AG09309 (cell line): ENCODE measurements around the gene AMER1.

Experiments
- DNase-seq: peaks from one replicate; pipeline ENCODE4 v3.0.0-alpha.2; 2010; ENCODE audit warnings: low read depth
- H3K4me3 ChIP-seq: 2 replicates; pipeline ENCODE4 v1.5.1; 2011; ENCODE audit warnings: mild to moderate bottlenecking, low read depth, low read length, moderate library complexity; ENCODE audit not compliant: control insufficient read depth
- CTCF ChIP-seq: IDR thresholded peaks from 2 replicates; pipeline ENCODE4 v1.5.1; 2011; ENCODE audit warnings: mild to moderate bottlenecking, low read depth, low read length, inconsistent platforms; ENCODE audit not compliant: insufficient read depth, control insufficient read depth; ENCODE audit errors: missing control alignments

AMER1 gene

DNA sequence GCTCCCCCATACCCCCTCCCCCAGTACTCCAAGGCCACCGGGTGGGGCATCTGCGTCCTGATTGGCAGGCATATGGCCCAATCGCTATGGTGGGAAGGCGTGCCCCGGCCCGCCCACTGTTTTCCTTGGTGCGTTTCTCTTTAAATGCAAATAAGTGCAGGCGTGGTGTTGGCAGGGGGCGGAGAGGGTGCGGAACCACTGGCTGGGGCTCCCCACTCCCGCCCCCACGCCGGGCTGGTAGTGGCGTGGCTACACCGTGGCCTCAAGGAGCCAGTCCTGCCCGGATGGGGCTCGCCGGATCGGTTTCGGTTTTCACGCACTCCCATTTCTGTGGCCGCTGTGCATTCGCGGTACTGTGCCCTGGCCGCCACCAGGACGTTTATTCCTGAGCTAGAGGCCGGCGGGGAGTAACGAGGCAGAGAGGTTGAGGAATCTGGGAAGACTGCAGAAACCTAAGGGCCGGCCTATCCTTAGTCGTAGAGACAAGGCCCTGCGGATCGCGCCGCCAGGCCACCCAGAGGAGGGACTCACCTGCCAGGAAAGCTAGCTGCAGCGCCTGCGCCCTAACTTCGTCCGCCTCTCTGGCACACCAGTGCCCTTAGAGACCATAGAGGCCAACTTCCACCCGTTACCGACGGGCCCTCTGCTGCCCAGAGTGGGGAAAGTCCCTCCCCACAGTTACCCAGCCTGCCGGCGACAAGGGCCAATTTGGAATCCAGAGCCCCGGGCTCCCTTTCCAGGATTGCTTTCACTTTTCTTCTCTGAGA, 410 bp upstream of the AMER1 start:
- TF ChIP-seq CTCF = peak; percentile 12
- peak; percentile 73 for DNase-seq
- H3K4me3 ChIP-seq = peak overlapping the region; percentile 64

GRCh38 chrX:64204701-64205440, 637 bp downstream of the AMER1 start:
- TF ChIP-seq CTCF = no peak
- peak overlapping the region; percentile 64 for H3K4me3 ChIP-seq
- no peak for DNase-seq

GRCh38 chrX:64204252-64204651, 1.3 kb downstream of the AMER1 start:
- peak overlapping the region; percentile 64 for H3K4me3 ChIP-seq
- TF ChIP-seq CTCF = no peak
- no peak for DNase-seq

GRCh38 chrX:64202808-64203325, 2.6 kb downstream of the AMER1 start:
- no peak for DNase-seq
- no peak for TF ChIP-seq CTCF
- no peak overlapping the region for H3K4me3 ChIP-seq

DNA sequence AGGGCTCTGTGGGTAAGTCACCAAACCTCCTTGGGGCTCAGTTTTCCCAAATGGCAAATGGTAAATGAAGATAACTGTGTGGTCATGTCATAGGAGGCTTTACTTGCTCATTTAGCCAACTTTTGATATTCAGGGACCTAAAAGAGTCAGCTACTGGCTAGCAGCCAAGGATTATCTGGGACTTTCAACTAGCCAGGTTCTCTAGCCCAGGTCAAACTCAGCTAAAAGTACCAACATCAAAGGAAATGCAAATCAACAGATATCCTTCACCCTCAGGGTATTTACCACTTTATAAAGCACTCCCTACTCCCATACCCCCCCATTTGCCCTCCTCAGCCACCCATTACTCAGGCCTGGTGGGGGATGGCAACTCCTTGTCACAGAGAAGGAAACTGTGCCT, 7.5 kb downstream of the AMER1 start:
- no peak overlapping the region for H3K4me3 ChIP-seq
- TF ChIP-seq CTCF = no peak
- DNase-seq = no peak

- TF ChIP-seq CTCF = no peak
- no peak for DNase-seq
- H3K4me3 ChIP-seq = no peak overlapping the region
Observed at GRCh38 chrX:64196606-64197005, 8.9 kb downstream of the AMER1 start.
